Effector memory CD8-positive, alpha-beta T cell (primary cell): ENCODE data around the gene PHLDB2.

Source experiments
- ATAC-seq: fragments of 150-1000 bp; cut with Tn5 transposase; replicated peaks from 2 replicates; pipeline ENCODE4 v1.10.0; 2021; ENCODE audit warnings: mild to moderate bottlenecking, moderate library complexity
- DNase-seq, 3 experiments: peaks; one replicate each; pipeline ENCODE4 v3.0.0; 2021
- H3K27ac Mint-ChIP-seq, 2 donors: one replicate each; pipeline ENCODE4 v1.8.0; 2022; ENCODE audit warnings: mild to moderate bottlenecking in 2 of 2, mixed read lengths in 2 of 2, moderate library complexity in 2 of 2
- H3K27me3 Mint-ChIP-seq, 2 donors: one replicate each; pipeline ENCODE4 v1.8.0; 2022; ENCODE audit warnings: mixed read lengths in 2 of 2
- H3K36me3 Mint-ChIP-seq: one replicate; pipeline ENCODE4 v1.8.0; 2022; ENCODE audit warnings: mild to moderate bottlenecking, moderate library complexity, mixed read lengths; ENCODE audit not compliant: insufficient read depth
- H3K4me1 Mint-ChIP-seq, 2 donors: one replicate each; pipeline ENCODE4 v1.8.0; 2022; ENCODE audit warnings: low read depth in 2 of 2, mixed read lengths in 2 of 2
- H3K4me3 Mint-ChIP-seq, 2 donors: one replicate each; pipeline ENCODE4 v1.8.0; 2022; ENCODE audit warnings: mild to moderate bottlenecking in 2 of 2, mixed read lengths in 2 of 2, moderate library complexity in 2 of 2
- H3K9me3 Mint-ChIP-seq, 2 donors: one replicate each; pipeline ENCODE4 v1.8.0; 2022; ENCODE audit warnings: mixed read lengths in 2 of 2

The PHLDB2 gene

DNA sequence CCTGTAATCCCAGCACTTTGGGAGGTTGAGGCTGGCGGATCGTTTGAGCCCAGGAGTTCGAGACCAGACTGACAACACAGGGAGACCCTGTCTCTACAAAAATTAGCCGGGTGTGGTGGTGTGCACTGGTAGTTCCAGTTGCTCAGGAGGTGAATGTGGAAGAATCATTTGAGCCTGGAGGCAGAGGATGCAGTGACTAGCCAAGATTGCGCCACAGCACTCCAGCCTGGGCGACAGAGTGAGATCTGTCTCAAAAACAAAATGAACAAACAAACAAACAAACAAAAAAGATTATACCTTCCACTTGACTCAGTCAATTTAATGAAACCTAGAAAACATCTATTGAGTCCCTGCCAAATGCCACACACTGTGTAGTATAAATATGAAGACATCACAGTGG, 30.5 kb upstream of the PHLDB2 start:
- DNase-seq (no peak), ATAC-seq (no peak)
- Mint-ChIP-seq H3K27me3 (no peaks in the 10 kb centered on the region), H3K27ac (no peak overlapping the region), H3K36me3 (no peaks in the 10 kb centered on the region), H3K4me1 (peaks cover 7 to 11% of the 10 kb centered on the region in 2 donors), H3K9me3 (no peaks in the 10 kb centered on the region), H3K4me3 (no peak overlapping the region)

GRCh38 chr3:111829023-111829422, 30.0 kb upstream of the PHLDB2 start:
- H3K27me3 Mint-ChIP-seq, result no peaks in the 10 kb centered on the region
- no peak overlapping the region for H3K27ac Mint-ChIP-seq
- no peaks in the 10 kb centered on the region for H3K36me3 Mint-ChIP-seq
- H3K4me1 Mint-ChIP-seq, result peaks cover 7 to 11% of the 10 kb centered on the region in 2 donors
- no peaks in the 10 kb centered on the region for H3K9me3 Mint-ChIP-seq
- DNase-seq (no peak), ATAC-seq (no peak)
- no peak overlapping the region for H3K4me3 Mint-ChIP-seq

DNA sequence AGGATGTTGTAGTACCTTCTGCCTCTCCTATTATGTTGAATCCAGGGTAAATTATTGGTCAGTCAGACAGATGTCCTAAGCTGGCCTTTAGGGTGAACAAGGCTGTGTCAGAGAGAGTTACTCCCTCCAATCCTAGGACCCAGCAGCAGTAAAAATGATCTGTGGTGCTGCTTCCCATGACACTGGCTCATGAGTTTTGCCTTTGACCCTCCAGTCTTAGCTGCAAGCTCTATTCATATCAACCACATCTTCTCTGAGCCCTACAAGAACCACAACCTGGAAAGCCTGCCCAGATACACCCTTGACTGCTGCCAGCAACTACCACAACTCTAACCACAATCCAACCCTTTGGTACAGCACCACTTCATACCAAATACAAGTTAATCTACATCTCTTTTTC, 27.2 kb upstream of the PHLDB2 start:
- Mint-ChIP-seq H3K36me3 (no peaks in the 10 kb centered on the region), H3K27ac (peak overlapping the region in 1 of 2 donors; percentile 4), H3K4me1 (peaks cover 7 to 8% of the 10 kb centered on the region in 2 donors), H3K27me3 (no peaks in the 10 kb centered on the region), H3K9me3 (no peaks in the 10 kb centered on the region), H3K4me3 (no peak overlapping the region)
- DNase-seq, result peak; percentile 1 to 4 (median 2)
- peak; percentile 97 for ATAC-seq

- H3K27ac Mint-ChIP-seq, result no peak overlapping the region
Measured at GRCh38 chr3:111837112-111837511, 22.0 kb upstream of the PHLDB2 start.

DNA sequence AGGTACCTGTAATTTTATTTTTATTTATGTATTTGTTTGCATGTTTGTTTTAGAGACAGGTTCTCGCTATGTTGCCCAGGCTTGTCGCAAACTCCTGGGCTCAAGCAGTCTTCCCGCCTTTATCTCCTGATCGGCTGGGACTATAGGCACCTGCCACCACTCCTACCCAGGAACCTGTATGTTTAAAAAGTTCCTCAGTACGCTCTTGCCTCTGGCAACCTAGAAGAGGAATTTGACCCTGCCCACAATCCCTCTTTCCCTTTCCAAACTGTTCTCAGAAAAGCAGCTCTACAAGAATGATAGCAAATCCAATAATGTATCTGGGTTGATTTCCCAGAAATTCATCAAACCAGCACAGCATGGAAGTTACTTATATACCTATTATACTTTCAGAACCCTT, 20.9 kb upstream of the PHLDB2 start:
- Mint-ChIP-seq H3K4me3 (no peak overlapping the region), H3K9me3 (no peaks in the 10 kb centered on the region), H3K4me1 (no peaks in the 10 kb centered on the region), H3K27me3 (no peaks in the 10 kb centered on the region), H3K36me3 (no peaks in the 10 kb centered on the region), H3K27ac (peak overlapping the region in 1 of 2 donors; percentile 33)
- ATAC-seq (no peak), DNase-seq (no peak)

More at GRCh38 chr3:111837112-111837511, 22.0 kb upstream of the PHLDB2 start:
- no peak for ATAC-seq
- Mint-ChIP-seq H3K36me3 (no peaks in the 10 kb centered on the region), H3K4me1 (peaks cover under 1 to 2% of the 10 kb centered on the region in 2 donors), H3K27me3 (no peaks in the 10 kb centered on the region), H3K9me3 (no peaks in the 10 kb centered on the region), H3K4me3 (no peak overlapping the region)
- DNase-seq, result no peak

DNA sequence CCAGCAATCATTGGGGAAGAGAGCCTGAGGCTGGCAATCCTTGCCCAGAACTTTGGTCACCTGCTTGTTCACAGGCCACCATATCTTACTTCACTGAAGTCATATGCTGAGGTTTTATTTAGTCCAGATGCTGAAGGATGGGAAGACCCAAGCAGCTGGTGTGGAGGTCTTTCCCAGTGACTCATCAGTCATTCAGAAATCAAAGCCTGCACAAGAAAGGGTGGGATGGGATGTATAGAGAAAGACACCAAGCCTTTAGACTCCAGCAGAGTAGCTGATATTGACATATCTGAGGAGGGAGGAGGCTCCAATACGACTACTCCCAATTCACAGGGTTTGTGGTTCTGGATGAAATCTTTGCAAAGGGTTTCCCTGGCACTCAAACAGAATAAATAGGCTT, 13.0 kb upstream of the PHLDB2 start:
- Mint-ChIP-seq H3K9me3 (no peaks in the 10 kb centered on the region), H3K27me3 (peaks cover 9 to 13% of the 10 kb centered on the region in 2 donors), H3K27ac (no peak overlapping the region), H3K4me1 (no peaks in the 10 kb centered on the region), H3K4me3 (no peak overlapping the region), H3K36me3 (no peaks in the 10 kb centered on the region)
- no peak for ATAC-seq
- DNase-seq, result no peak

DNA sequence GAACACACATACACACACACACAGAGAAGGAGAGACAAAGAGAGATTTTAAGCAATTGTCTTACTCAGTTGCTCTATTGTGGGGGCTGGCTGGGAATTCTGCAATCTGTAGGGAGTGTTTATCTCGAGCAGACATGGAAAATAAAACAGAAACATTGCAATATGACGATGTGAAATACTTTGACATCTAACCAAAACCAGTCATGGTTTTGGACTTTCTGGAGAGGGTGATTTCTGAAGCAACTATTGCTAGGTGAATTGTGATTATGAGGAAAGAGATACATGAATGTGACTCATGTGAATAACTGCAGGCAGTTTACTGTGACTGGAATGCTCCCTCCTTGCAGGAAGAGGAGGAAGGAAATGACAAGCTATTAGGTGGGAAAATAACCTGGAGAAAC, 12.3 kb upstream of the PHLDB2 start:
- ATAC-seq, result no peak
- no peak for DNase-seq
- H3K9me3 Mint-ChIP-seq, result no peaks in the 10 kb centered on the region

GRCh38 chr3:111848283-111848682, 10.8 kb upstream of the PHLDB2 start:
- peaks cover 4 to 9% of the 10 kb centered on the region in 2 donors for H3K4me1 Mint-ChIP-seq
- H3K36me3 Mint-ChIP-seq, result no peaks in the 10 kb centered on the region
- H3K4me3 Mint-ChIP-seq, result no peak overlapping the region
- no peak overlapping the region for H3K27ac Mint-ChIP-seq
- DNase-seq, result no peak
- no peak for ATAC-seq
- no peaks in the 10 kb centered on the region for H3K9me3 Mint-ChIP-seq
- H3K27me3 Mint-ChIP-seq, result peaks cover 9 to 13% of the 10 kb centered on the region in 2 donors

More for the DNA sequence above, 12.3 kb upstream of the PHLDB2 start:
- H3K27ac Mint-ChIP-seq, result no peak overlapping the region
- H3K4me3 Mint-ChIP-seq, result no peak overlapping the region
- no peaks in the 10 kb centered on the region for H3K36me3 Mint-ChIP-seq
- peaks cover 9 to 13% of the 10 kb centered on the region in 2 donors for H3K27me3 Mint-ChIP-seq
- peaks cover 3 to 7% of the 10 kb centered on the region in 2 donors for H3K4me1 Mint-ChIP-seq

GRCh38 chr3:111848778-111849177, 10.3 kb upstream of the PHLDB2 start:
- H3K9me3 Mint-ChIP-seq, result no peaks in the 10 kb centered on the region
- ATAC-seq, result no peak
- peaks cover 9 to 10% of the 10 kb centered on the region in 2 donors for H3K27me3 Mint-ChIP-seq
- no peaks in the 10 kb centered on the region for H3K36me3 Mint-ChIP-seq
- no peak overlapping the region for H3K4me3 Mint-ChIP-seq
- no peak overlapping the region for H3K27ac Mint-ChIP-seq
- no peak for DNase-seq
- peaks cover 4 to 9% of the 10 kb centered on the region in 2 donors for H3K4me1 Mint-ChIP-seq

- Mint-ChIP-seq H3K9me3 (no peaks in the 10 kb centered on the region), H3K4me1 (peaks cover 4 to 9% of the 10 kb centered on the region in 2 donors), H3K27ac (no peak overlapping the region), H3K4me3 (no peak overlapping the region), H3K36me3 (no peaks in the 10 kb centered on the region), H3K27me3 (no peaks in the 10 kb centered on the region)
- DNase-seq (no peak), ATAC-seq (no peak)
Measured at GRCh38 chr3:111850537-111850936, 8.5 kb upstream of the PHLDB2 start.

DNA sequence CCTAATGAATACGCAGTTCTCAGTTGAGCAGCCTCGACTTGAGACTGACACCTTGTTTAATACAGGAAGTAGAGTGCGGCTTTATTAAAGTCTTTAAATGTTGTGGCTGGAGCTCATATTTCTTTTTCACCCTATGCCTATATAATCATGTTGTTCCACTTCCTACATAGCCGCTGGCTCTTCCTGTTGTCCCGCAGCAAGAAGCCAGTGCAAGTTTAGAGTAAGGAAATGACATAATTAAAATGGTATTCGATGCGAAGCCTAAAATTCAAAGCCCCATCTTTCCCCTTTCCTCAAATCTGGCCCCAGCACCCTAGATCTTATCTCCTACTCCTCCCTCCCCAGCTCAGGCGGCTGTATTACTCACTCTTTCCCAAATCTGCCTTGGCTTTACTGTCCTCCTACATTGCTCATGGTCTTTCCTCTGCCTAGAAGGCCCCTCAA, 7.5 kb upstream of the PHLDB2 start:
- H3K27ac Mint-ChIP-seq, result peak overlapping the region in 1 of 2 donors; percentile 30

DNA sequence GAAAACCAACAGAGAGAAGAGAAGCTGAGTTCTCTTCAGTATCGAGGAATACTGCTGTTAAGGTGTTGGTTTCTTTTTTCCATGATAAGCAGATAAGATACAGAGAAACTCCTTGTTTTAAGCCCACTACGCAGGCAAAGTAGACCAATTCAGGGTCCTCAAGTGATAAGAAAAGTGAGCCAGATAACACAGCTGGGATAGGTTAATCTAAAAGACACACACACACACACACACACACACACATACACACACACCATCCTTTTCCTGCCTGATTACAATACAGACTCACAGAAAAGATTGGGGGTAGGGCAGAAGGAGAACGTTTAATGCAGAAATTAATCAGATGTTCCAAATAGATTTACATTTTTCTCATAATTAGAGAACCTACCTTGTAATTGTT, 6.5 kb upstream of the PHLDB2 start:
- Mint-ChIP-seq H3K27ac (no peak overlapping the region), H3K4me1 (peaks cover 4 to 9% of the 10 kb centered on the region in 2 donors), H3K4me3 (no peak overlapping the region), H3K36me3 (no peaks in the 10 kb centered on the region), H3K27me3 (no peaks in the 10 kb centered on the region), H3K9me3 (no peaks in the 10 kb centered on the region)
- no peak for ATAC-seq
- DNase-seq, result no peak

More for the DNA sequence above, 7.5 kb upstream of the PHLDB2 start:
- Mint-ChIP-seq H3K36me3 (no peaks in the 10 kb centered on the region), H3K9me3 (no peaks in the 10 kb centered on the region), H3K4me3 (no peak overlapping the region), H3K27me3 (no peaks in the 10 kb centered on the region), H3K4me1 (peaks cover 4 to 9% of the 10 kb centered on the region in 2 donors)
- DNase-seq (no peak), ATAC-seq (peak; percentile 29)

DNA sequence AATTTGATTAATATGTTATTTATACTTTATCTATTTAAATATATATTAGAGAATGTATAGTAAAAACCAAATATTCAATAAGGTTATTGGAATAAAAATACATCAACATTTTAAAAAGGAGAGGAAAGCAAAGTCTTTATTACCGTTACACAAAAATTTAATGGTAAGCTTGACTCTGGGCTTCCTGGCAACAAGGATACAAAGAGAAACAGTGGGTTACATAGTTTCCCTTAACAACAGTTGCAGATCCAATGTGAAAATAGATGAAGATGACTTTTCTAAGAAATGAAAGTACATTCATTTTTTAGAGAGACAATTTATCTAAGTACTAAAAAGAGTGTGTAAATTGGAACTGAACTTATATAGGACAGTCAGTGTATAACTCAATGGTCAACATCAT, 6.0 kb upstream of the PHLDB2 start:
- H3K9me3 Mint-ChIP-seq, result no peaks in the 10 kb centered on the region
- no peak overlapping the region for H3K27ac Mint-ChIP-seq
- H3K4me3 Mint-ChIP-seq, result no peak overlapping the region
- H3K36me3 Mint-ChIP-seq, result no peaks in the 10 kb centered on the region
- no peak for DNase-seq
- H3K27me3 Mint-ChIP-seq, result no peaks in the 10 kb centered on the region
- ATAC-seq, result no peak
- H3K4me1 Mint-ChIP-seq, result peaks cover 4 to 9% of the 10 kb centered on the region in 2 donors

DNA sequence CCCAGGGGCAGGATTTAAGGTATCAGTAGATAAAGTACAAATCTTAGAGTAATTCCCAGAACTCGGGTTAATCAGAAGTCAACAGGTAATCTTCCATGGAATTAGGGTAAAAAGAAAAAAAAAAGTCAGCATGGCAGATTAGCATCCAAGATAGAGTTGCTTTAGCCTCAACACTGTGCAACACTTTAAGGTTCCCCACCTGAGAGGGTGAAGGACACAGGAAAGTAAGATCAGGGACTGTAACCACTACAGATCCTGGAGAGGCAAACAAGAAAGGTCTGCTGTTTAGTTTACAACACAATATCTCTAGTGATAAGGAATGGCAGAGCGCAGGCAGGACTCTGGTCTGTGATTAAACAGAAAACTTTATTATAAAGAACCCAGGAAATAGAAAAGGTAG, 4.1 kb upstream of the PHLDB2 start:
- Mint-ChIP-seq H3K27me3 (no peaks in the 10 kb centered on the region), H3K4me1 (peaks cover 7 to 16% of the 10 kb centered on the region in 2 donors), H3K36me3 (peaks cover 13% of the 10 kb centered on the region), H3K27ac (no peak overlapping the region), H3K4me3 (no peak overlapping the region), H3K9me3 (no peaks in the 10 kb centered on the region)
- no peak for DNase-seq
- ATAC-seq, result no peak

DNA sequence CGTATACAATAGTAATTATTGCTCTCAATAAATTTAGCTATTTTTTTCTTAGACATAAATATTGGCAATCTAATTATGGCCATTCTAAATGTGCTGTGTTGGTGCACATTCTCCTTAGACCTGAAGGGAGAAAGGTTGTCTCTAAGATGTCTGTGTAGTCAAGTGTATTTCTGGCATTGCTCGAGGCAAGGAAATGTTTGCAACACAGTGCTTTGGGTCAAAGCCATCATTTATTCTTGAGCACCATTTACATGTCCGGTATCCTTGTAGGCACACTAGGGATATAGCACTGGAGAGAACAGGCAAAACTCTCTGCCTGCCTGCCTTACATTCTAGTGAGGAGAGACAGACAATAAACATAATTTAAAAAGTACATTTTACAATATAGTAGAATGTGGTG, 2.6 kb upstream of the PHLDB2 start:
- Mint-ChIP-seq H3K27me3 (no peaks in the 10 kb centered on the region), H3K4me3 (no peak overlapping the region), H3K4me1 (peaks cover 17 to 23% of the 10 kb centered on the region in 2 donors), H3K27ac (peak overlapping the region in 1 of 2 donors; percentile 29), H3K36me3 (peaks cover 22% of the 10 kb centered on the region), H3K9me3 (no peaks in the 10 kb centered on the region)
- DNase-seq, result no peak
- no peak for ATAC-seq
